Medulla oblongata (tissue), 1 donor: ENCODE measurements around the gene UBL3.

ENCODE experiments used
- DNase-seq: peaks from one replicate; pipeline ENCODE4 v3.0.0-alpha.2; 2015; ENCODE audit errors: extremely low spot score

The UBL3 gene, protein sequence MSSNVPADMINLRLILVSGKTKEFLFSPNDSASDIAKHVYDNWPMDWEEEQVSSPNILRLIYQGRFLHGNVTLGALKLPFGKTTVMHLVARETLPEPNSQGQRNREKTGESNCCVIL

DNA sequence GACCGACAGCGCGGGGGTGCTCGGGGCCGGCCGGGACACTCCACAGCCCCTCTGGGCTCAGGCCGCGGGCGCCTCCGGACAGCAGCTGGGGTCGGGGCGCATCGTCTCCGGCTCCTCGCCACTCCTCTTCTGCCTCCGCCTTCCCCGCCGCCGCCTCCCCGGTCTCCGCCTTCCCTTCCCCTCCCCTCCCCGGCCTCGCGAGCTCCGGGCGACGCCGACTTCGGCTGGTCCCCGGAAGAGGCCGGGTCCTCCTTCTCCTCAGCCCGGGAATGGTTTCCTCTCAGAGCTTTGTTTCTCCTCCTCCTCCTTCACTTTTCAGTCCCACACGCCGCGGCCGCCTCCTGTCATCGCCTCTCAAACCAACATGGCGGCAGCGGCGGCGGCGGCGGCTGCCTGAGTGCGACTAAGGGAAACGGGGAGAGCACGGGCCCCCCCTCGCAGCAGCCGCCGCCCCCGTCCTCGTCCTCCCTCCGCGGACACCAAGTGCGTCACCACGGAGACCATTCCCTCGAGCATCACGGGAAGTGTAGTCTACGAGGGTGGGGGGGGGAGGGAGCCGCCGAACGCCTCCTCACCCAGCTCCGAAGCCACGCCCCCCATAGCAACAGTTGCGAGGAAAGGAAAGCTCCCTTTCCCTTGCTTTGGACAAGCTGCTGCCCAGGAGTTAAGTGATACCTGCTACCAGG, at the start of gene UBL3:
UBL3 (minus strand) TSS at position 405 of the 686 bp plus-strand sequence. CDS start 1,079 bp downstream, outside the sequence.
- peak; percentile 99 for DNase-seq

DNA sequence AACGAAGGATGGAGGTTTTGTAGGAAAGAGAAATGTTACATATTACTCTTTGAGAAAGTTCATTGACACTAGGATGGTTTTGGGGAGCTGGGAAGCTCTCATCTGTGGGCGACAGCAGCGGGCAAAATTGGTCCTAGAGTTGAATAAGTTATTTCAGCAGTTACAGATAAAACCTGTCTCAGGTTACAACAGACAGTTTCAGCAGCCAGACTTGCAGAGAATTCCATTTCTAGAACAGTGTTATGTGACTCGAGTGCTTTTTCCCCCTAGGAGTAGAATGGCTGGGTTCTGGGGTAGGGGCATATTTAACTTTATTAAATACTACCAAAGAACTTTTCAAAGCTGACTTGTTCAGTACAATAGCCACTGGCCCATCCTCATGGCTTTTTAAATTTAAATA, 46.7 kb upstream of the UBL3 start:
- no peak for DNase-seq

DNA sequence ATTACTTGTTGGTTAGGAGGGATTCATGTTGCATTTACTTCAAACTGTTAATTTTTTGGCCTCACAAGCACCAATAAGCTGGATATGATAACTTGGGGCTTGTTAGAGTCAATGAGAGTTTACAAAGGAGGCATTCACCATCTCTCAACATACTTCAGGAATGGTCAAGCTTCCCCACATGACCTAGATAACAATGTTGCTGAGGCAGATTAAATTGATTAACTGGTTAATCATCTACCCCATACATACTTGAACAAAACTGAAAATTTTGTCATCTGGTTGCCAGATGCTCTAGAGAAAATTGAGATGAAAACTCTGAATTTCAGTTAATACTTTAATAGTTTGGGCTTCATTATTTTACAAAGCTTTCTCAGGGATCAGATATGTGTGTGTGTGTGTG, 43.0 kb upstream of the UBL3 start:
- DNase-seq, result no peak

DNA sequence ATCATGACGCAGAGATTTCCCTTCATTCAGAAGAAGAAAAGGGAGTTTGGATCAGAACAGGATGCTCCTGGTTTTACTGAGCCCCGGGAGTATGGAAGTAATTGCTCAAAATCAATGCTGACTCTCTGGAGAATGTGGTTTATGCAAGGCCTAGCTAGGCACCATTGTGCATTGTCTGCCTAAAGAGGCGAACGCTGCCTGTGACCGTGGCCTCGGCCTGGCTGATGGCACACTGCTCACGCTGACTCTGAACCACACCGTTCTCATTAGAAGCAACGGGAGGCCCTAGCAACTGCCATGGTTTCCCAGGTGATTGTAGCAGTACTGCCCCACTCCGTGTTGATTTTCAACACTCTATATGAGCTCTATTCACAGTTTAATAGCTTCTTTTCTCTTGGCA, 41.7 kb upstream of the UBL3 start:
- peak; percentile 85 for DNase-seq

DNA sequence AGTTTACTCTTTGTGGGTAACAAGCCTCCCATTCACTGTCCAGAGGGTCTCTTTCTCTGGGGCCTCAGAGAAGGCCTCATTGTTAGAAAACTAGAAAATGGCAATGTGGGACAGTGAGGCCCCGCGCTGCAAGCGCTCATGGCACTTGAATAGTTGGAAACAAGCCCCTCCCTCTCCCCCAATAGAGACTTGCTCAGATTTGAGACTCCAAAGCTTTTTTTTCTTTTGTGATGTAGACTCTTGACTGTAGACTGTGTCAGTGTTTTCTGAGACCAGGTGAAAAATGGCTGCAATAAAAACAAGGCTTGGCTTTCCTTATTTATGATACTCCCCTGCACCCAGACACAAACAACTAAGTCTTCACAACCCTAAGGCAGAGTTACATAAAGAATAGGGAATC, 38.7 kb upstream of the UBL3 start:
- DNase-seq, result no peak

DNA sequence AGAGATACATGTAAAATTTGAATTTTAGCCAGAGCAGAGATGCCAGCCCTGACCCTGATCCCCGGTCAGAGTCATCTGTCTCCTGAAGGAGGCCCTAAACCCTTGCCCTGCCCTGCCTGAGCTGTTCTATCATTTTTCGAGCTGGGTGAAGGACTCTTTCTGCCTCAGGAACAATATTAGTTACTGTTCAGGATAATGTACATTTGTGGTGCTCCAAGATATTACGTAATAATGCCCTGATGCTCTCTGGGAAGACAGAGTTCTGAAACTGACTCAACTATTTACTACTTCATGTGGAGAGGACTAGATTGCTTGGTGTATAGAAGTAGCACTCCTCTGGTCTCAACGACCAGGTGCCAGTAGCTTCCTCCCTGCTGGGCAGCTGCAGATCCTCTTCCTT, 37.9 kb upstream of the UBL3 start:
- DNase-seq, result no peak

DNA sequence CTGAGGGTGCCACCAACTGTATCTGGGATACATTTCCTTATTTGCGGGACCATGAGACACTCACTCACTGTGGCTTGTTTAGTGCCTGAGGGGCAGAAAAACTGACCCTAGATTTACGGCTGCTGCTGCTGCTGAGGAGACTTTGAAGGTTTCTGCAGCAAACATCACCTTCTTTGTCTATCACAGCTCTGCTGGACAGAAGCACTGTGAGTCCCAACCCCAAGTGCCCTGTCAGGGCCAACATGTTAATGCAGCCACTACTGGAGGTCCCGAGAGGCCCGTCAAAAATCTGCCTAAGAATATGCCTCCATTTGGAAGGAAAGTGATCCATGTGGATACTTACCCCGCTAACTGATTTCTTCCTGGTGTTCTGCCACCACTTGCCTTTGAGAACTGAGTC, 37.3 kb upstream of the UBL3 start:
- no peak for DNase-seq

DNA sequence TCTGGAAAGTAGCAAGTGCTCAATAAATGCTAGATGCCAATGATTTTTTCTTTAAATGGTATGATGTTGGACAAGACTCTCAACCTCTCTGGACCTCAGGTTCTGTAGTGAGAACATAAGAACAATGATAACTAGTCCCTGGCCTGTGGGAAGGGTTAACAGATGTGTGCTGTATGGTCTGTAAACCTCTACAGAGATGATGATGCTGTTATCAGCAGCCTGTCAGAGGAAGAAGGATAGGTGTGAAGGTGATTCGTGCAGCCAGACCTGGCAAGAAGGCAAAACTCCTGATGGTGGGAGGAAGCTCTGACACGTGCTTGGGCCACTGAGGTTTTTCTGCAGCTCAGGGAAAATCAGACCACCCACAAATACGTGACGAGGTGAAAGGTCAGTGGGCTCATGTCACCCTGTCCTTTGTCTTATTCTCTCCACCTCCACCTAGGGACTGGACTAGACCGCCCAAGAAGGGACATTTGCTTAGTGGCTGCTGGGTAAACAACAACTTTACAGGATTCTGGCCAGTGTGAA, 36.7 kb upstream of the UBL3 start:
- DNase-seq, result no peak

DNA sequence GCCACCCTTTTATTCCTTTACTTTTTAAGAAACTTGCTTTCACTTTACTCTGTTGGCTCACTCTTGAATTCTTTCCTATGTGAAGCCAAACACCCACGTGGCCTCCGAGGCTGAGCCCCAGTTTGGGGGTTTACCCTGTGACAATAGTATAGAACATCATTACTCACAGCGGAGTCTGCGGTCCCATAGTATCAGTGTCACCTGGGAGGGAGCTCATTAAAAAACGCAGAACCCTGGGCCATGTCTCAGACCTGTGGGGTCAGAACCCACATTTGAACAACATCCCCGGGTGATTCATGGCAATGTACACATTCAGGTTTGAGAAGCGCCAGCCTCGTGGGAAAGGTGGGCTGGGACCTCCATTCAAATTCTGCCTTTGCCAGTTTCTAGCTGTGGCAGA, 36.0 kb upstream of the UBL3 start:
- no peak for DNase-seq

DNA sequence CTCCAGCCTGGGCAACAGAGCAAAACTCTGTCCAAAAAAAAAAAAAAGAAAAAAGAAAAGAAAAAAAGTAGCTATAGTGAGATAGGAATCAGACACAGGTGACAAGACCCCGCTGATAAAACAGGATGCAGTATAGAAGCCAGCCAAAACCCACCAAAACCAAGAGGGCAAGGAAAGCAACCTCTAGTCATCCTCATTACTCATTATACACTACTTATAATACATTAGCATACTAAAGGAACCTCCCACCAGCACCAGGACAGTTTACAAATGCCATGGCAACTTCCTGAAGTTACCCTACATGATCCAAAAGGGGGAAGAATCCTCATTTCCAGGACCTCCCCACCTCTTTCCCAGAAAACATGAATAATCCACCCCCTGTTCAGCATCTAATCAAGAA, 35.6 kb upstream of the UBL3 start:
- DNase-seq, result no peak

DNA sequence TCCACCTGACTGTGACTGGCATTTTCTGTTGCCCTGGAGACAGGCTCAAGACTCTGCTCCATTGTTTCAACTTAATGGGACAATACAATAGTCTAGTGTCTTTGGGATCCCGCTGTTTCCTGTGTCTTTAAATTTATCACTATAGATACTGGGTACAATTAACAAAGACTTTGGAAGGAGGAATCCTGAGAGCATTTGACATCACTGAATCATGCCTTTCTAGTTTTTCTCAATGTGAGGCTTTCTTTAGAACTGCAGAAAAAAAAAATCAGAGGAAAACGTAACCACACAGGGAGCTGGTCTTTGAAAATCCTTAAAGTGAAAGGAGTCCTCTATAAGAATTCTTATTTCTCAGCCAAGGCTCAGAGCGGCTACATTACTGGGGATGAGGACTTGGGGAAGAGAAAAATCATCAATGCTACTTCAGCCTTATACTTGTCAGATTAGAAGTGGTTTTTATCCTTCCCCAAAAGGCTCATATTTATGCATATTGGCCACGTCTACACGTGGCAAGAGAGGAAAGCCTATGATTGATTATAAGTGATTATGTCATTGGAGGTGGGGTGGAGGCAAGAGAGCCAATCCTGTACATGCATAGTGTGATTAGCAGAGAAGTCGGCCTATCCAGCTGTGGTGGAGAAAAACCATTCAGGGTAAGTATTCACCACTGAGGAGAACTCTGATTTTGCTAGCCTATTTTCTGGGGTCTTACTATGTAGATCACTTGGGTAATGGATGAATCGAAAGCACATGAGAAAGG, 34.4 kb upstream of the UBL3 start:
- peak; percentile 88 for DNase-seq

DNA sequence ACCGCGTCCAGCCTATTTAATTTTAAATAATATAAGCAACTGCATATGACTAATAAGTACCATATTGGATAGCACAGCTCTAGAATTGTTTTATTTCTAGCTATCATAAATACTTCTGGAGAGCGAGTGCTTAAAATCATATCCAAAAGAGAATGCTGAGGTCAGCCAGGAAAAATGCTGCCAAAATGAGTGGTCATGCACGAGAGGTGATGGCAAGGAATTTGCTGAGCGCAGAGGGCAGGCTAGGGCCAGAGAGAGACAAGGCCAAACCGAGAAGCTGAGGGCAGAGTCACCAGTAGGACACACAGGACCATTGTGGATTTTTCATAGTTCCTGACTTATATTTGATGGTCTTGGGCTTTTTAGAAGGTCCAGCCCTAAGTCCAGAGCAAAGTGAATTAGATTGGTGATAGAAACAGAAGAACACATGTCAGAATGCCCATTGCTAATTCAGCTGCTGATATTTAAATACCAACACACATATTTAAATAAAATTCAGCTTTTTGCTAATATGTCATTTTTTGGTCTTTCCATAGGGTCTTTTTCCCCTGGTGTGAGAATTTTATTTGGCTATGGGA, 33.6 kb upstream of the UBL3 start:
- DNase-seq, result no peak

DNA sequence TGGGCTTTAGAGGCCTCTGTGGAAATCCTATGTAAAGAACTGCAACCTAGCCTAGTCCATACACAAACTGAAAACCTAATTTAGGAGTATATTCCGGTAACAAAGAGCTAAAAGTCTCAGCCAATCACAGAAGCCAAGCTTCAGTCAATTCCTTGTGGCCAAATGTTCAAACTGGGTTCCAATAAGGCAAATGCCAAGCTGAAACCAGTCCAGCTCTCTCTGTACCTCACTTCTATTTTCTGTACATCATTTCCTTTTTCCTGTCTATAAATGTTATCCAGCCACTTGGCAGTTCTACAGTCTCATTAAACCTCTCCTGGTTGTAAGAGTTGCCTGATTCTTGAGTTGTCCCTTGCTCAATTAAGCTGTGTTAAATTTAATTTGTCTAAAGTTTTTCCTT, 31.7 kb upstream of the UBL3 start:
- DNase-seq, result no peak

DNA sequence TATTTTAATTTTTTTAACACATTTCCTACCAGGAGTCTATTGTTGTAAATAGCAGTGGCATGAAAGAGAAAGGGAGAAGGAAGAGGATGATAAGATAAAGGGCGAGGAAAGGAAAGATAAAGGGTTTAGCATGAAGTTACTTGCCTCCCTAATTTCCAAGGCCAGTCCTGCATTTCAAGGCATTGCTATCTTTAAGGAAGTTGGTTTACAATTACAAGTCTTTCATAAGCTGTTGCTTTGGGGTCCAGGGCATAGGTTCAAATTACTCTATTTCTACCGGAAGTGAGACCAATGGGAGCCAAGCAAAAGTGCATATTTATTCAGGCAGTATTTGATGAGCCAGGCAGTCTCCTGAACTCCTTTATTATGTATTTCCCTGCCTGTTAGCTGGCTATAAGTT, 27.7 kb upstream of the UBL3 start:
- no peak for DNase-seq

DNA sequence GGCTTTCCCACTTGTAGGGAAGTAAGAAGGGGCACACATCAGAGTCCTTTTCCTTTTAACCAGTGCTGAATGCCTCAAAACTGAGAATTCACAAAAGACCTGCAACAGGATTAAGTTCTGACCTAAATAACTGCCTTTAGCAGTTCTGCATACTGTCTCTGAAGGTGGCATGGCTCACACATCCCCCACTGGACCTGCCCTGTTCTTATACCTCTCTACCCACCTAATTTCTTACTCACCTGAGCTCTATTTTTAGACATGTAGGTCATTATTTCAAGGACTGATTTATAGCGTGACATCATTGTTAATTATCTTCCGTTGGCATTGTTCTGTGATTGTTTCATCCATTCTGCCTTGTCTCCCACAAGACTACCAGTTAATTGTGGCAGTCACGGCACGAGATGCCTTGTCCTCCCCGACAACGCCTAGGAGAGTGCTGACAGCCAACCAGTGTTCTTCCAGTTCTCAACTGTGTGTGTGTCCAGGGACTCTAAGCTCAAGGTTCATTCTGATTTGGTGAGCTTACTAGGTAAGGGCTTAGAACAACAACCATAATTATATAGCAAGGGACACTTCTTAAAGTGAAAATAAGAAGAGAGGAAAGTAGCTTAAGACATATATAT, 27.1 kb upstream of the UBL3 start:
- DNase-seq, result no peak

DNA sequence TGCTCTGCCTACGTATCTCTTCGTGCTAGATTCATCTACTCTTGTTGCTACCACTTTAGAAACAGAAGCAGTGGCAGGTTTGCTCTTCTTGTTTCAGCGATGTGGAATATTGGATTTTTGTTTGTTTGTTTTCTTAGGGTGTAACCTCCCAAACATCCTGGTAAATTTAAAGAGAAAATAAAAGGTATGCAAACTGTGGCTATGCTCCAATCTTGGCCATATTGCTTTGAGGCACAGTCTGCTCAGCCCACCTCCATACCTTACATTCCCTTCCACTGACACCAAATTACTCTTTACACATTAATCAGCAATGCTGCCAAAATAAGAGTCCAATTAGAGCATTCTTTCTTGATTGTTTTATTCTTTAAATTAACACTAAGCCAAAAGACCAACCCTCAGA, 25.2 kb upstream of the UBL3 start:
- DNase-seq, result no peak

DNA sequence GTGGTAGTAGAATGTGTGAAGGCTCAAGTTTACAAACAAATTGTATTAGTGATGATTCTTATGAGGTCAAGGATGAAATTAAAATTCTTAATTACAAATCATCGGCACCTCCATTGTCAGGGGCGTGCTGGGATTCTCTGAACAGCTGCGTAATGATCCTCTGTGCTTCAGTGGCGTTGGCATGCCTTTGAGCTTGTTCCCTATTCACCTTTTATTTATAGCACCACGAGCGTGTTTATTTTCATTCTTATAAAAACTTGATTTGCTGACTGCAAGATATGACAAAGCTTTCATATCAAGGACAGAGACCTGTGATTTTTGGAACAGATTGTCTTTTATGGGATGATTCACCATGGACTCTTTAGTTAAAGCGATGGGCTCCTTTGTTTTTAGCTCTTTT, 18.2 kb upstream of the UBL3 start:
- no peak for DNase-seq

DNA sequence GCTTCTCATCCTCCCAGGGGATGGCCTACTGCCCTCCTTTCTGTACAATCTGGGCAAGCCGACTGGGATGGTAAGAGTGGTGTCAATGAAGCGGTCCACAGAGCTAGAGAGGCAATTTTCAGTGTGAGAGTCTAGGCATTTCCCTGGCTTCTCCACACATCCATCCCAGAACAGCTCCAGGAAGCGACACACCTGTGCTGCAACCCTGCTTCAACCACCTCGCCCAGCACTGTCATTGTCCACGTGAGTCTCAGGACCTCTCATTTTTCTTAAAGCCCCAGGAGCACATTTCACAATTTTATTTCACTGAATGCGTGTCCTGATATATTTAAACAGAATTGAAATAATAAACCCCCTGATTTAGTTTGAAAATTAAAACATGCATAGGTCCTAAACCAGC, 15.5 kb upstream of the UBL3 start:
- DNase-seq, result no peak

DNA sequence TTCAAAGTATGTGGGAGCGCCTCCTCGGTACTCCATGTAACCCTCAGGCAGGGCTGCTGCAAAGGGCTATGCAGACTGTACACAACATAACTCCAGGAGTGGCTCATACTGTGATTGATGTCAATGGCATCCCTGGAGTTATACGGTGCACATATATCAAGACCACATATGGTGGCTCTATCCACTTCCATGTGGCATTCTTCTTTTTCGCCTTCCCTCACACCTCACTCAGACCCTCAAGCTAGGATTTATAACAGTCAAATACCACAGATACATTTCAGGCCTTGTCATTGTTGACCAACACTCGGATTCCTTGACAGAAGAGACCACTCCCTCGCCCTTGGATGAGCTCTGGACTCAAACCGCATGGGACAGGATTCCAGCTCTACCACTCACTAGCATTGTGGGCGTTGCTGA, 11.3 kb upstream of the UBL3 start:
- no peak for DNase-seq

DNA sequence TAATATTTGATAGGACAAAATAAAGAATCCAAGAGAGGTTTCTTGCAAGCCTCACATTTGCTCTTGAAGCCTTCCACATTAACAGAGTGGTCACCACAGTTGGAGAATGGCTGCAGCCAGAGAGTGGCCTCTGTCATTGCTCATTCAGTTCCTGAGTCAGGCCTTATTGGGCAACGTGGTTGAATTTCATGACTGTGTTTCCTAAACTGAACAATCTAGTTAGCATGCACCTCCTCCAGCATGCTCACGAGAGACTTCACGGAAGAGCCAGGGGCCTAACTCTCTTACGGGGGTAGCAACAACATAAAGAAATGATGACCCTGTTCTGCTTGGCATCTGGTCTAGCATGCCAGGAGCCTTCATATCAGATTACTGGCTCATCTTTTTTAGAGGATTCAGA, 9.6 kb upstream of the UBL3 start:
- no peak for DNase-seq

DNA sequence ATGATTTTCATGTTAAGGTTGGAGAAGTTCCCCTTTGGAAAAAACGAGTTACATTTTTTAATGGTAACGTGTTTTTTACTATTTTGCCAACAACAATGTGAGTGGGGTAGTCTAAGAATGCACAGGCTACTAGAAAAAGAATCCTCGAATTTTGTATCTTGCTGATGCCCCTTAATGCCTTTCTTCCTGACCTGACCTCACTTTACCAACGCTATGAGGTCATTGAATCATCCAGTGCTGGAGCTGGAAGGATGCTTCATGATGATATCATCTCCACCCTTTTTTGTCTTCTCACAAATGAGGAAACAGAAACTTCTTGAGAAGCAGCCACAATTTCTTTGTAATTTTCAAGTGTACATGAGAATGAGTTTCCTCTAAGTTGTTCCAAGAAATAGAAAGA, 8.2 kb upstream of the UBL3 start:
- no peak for DNase-seq

DNA sequence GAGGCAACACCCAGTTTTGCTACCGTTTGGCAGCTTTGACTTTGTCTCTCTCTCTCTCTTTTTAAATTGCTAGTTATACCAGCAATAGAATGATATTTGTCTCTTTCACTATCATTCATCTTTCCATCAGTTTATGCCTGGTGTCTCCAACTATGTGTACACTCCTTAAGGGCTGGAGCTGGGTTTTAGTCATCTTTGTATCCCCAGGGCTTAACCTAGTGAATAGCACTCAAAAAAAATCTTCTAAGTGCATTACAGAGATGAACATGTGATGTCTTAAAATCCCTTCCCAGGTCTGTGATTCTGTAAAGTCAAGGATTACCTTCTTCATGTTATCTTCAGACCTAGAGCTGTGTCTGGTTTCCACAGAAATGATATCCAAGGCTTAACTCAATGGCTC, 7.8 kb upstream of the UBL3 start:
- no peak for DNase-seq
